SK-N-SH treated with all-trans-retinoic acid at 6 μM for 48 hours (cell line): Measurements from ENCODE around the gene ST6GALNAC4.

Source experiments
- ATAC-seq: fragments of 200-7000 bp; cut with Tn5 transposase; 3 replicates; pipeline ENCODE4 v1.9.1; 2020; ENCODE audit warnings: mild to moderate bottlenecking, moderate library complexity
- ARNTL ChIP-seq: fragments of 450-650 bp; formaldehyde crosslinking; IDR thresholded peaks from 2 replicates; pipeline ENCODE4 v1.5.0; 2020; ENCODE audit warnings: low read depth, mild to moderate bottlenecking, moderate library complexity, borderline replicate concordance
- BACH2 ChIP-seq: fragments of 250-450 bp; sonication (Bioruptor Pico); IDR thresholded peaks from 2 replicates; pipeline ENCODE4 v1.9.0; 2021; ENCODE audit warnings: mild to moderate bottlenecking, borderline replicate concordance
- CREB5 ChIP-seq: fragments of 250-450 bp; sonication (Bioruptor Pico); IDR thresholded peaks from 2 replicates; pipeline ENCODE4 v1.5.1; 2020; ENCODE audit warnings: low read depth, mild to moderate bottlenecking, moderate library complexity
- CSDC2 ChIP-seq: fragments of 250-450 bp; sonication (Bioruptor Pico); IDR thresholded peaks from 2 replicates; pipeline ENCODE4 v1.5.0; 2020; ENCODE audit warnings: mild to moderate bottlenecking, moderate library complexity
- CSRNP3 ChIP-seq: fragments of 250-450 bp; sonication (Bioruptor Pico); IDR thresholded peaks from 2 replicates; pipeline ENCODE4 v1.5.1; 2021; ENCODE audit warnings: mild to moderate bottlenecking, moderate library complexity
- ESRRG ChIP-seq: fragments of 250-450 bp; sonication (Bioruptor Pico); IDR thresholded peaks from 2 replicates; pipeline ENCODE4 v1.6.1; 2021; ENCODE audit warnings: mild to moderate bottlenecking
- GLIS3 ChIP-seq: fragments of 250-450 bp; sonication (Bioruptor Pico); IDR thresholded peaks from 2 replicates; pipeline ENCODE4 v1.5.0; 2020; ENCODE audit warnings: mild to moderate bottlenecking, moderate library complexity
- ISL1 ChIP-seq: fragments of 250-450 bp; sonication (Bioruptor Pico); IDR thresholded peaks from 2 replicates; pipeline ENCODE4 v2.1.2; 2022; ENCODE audit warnings: mild to moderate bottlenecking, moderate library complexity
- OSR1 ChIP-seq: fragments of 250-450 bp; sonication (Bioruptor Pico); IDR thresholded peaks from 2 replicates; pipeline ENCODE4 v1.8.0; 2022; ENCODE audit warnings: moderate library complexity, mild to moderate bottlenecking, inconsistent platforms
- PATZ1 ChIP-seq: fragments of 250-450 bp; sonication (Bioruptor Pico); IDR thresholded peaks from 2 replicates; pipeline ENCODE4 v1.8.0; 2020; ENCODE audit warnings: mild to moderate bottlenecking, moderate library complexity, borderline replicate concordance
- POU6F1 ChIP-seq: fragments of 250-450 bp; sonication (Bioruptor Pico); IDR thresholded peaks from 2 replicates; pipeline ENCODE4 v1.8.0; 2021; ENCODE audit warnings: low read depth, mild to moderate bottlenecking, moderate library complexity, borderline replicate concordance
- PPARA ChIP-seq: fragments of 250-450 bp; sonication (Bioruptor Pico); IDR thresholded peaks from 2 replicates; pipeline ENCODE4 v1.5.0; 2020; ENCODE audit warnings: mild to moderate bottlenecking, borderline replicate concordance
- RARB ChIP-seq: fragments of 250-450 bp; sonication (Bioruptor Pico); IDR thresholded peaks from 2 replicates; pipeline ENCODE4 v1.8.0; 2021; ENCODE audit warnings: mild to moderate bottlenecking, moderate library complexity
- SNAI2 ChIP-seq: fragments of 250-450 bp; sonication (Bioruptor Pico); IDR thresholded peaks from 2 replicates; pipeline ENCODE4 v1.5.0; 2020; ENCODE audit warnings: mild to moderate bottlenecking, moderate library complexity
- TOX ChIP-seq: fragments of 250-450 bp; sonication (Bioruptor Pico); IDR thresholded peaks from 2 replicates; pipeline ENCODE4 v1.8.0; 2021; ENCODE audit warnings: mild to moderate bottlenecking, moderate library complexity, borderline replicate concordance
- ZC3H10 ChIP-seq: fragments of 250-450 bp; sonication (Bioruptor Pico); IDR thresholded peaks from 2 replicates; pipeline ENCODE4 v1.5.1; 2021; ENCODE audit warnings: mild to moderate bottlenecking, moderate library complexity
- ZFP3 ChIP-seq: fragments of 250-450 bp; sonication (Bioruptor Pico); IDR thresholded peaks from 2 replicates; pipeline ENCODE4 v1.5.0; 2020; ENCODE audit warnings: mild to moderate bottlenecking, moderate library complexity
- ZNF70 ChIP-seq: fragments of 450-650 bp; formaldehyde crosslinking; IDR thresholded peaks from 2 replicates; pipeline ENCODE4 v1.5.0; 2020; ENCODE audit warnings: mild to moderate bottlenecking, moderate library complexity
- ZNF8 ChIP-seq: fragments of 450-650 bp; formaldehyde crosslinking; IDR thresholded peaks from 2 replicates; pipeline ENCODE4 v1.5.0; 2020; ENCODE audit warnings: mild to moderate bottlenecking, moderate library complexity
- TF ChIP-seq, protein P1 (sequence below): fragments of 250-450 bp; sonication (Bioruptor Pico); IDR thresholded peaks from 2 replicates; pipeline ENCODE4 v1.5.0; 2020; ENCODE audit warnings: mild to moderate bottlenecking, moderate library complexity

The ST6GALNAC4 gene

DNA sequence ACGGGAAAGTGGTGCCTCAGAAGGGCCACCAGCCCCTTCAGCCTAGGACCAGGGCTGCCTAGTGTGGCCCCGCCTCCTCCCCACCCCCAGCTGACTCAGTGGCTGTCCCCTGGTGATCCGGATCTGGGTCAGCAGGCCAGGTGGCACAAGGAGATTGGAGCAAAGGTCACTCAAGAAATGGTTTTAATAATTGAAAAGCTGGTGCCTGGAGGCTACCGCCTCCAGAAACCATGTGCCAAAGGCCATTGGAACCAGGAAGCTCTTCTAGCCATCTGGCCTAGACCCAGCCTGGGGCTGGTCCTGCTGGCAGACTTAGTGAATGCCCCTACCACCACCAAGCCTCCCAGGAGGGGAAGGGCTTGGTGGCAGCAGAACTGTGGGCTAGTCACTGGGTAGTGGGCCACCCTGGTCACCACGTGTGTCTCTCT is 1.5 kb downstream of the ST6GALNAC4 start:
- TF ChIP-seq ZC3H10 (CRISPR knock-in tag) = no peak
- TF ChIP-seq SNAI2 = no peak
- TF ChIP-seq, protein P1, sequence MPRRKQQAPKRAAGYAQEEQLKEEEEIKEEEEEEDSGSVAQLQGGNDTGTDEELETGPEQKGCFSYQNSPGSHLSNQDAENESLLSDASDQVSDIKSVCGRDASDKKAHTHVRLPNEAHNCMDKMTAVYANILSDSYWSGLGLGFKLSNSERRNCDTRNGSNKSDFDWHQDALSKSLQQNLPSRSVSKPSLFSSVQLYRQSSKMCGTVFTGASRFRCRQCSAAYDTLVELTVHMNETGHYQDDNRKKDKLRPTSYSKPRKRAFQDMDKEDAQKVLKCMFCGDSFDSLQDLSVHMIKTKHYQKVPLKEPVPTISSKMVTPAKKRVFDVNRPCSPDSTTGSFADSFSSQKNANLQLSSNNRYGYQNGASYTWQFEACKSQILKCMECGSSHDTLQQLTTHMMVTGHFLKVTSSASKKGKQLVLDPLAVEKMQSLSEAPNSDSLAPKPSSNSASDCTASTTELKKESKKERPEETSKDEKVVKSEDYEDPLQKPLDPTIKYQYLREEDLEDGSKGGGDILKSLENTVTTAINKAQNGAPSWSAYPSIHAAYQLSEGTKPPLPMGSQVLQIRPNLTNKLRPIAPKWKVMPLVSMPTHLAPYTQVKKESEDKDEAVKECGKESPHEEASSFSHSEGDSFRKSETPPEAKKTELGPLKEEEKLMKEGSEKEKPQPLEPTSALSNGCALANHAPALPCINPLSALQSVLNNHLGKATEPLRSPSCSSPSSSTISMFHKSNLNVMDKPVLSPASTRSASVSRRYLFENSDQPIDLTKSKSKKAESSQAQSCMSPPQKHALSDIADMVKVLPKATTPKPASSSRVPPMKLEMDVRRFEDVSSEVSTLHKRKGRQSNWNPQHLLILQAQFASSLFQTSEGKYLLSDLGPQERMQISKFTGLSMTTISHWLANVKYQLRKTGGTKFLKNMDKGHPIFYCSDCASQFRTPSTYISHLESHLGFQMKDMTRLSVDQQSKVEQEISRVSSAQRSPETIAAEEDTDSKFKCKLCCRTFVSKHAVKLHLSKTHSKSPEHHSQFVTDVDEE (CRISPR knock-in tag) = no peak
- no peak for TF ChIP-seq ARNTL (CRISPR knock-in tag)
- no peak for TF ChIP-seq PPARA (CRISPR knock-in tag)
- TF ChIP-seq ZNF70 (CRISPR knock-in tag) = no peak
- no peak for TF ChIP-seq TOX
- no peak for TF ChIP-seq POU6F1 (CRISPR knock-in tag)
- TF ChIP-seq ZFP3 (CRISPR knock-in tag) = no peak
- no peak for ATAC-seq

DNA sequence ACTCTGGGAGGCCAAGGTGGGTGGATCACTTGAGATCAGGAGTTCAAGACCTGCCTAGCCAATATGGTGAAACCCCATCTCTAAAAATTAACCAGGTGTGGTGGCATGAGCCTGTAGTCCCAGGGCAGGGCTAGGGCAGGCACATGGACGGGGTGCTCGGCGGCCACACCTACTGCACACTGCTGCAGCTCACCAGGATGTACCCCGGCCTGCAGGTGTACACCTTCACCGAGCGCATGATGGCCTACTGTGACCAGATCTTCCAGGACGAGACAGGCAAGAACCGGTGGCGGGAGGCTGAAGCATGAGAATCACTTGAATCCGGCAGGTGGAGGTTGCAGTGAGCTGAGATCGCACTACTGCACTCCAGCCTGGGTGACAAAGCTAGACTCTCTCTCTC is 3.2 kb downstream of the ST6GALNAC4 start:
- TF ChIP-seq ESRRG (CRISPR knock-in tag) = no peak
- TF ChIP-seq, protein P1 (CRISPR knock-in tag) = no peak
- ATAC-seq = no peak

DNA sequence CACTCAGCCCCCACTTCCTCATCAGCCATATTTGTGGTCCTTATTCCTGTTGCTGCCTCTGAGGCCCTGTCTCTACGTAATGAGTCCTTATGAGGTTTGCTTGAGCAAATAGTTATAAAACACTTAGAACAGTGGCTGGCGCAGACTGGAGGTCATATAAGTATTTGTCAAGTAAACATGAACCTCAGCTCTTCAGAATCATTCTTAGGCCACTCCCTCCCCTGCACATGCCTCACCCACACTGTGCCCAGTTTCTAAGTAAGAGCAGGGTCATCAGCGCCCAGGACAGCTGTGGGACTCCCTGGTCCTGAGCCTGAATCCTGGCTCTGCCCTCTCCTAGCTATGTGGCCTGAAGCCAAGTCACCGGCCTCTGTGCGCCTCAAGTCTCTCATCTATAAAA is 4.0 kb downstream of the ST6GALNAC4 start:
- TF ChIP-seq ISL1 (CRISPR knock-in tag) = no peak
- TF ChIP-seq ZC3H10 (CRISPR knock-in tag) = no peak
- no peak for TF ChIP-seq CREB5 (CRISPR knock-in tag)
- TF ChIP-seq, protein P1 (CRISPR knock-in tag) = no peak
- TF ChIP-seq ZNF70 (CRISPR knock-in tag) = no peak
- no peak for TF ChIP-seq BACH2 (CRISPR knock-in tag)
- no peak for TF ChIP-seq GLIS3 (CRISPR knock-in tag)
- no peak for TF ChIP-seq CSRNP3 (CRISPR knock-in tag)
- TF ChIP-seq ZFP3 (CRISPR knock-in tag) = no peak
- TF ChIP-seq ARNTL (CRISPR knock-in tag) = no peak
- TF ChIP-seq CSDC2 (CRISPR knock-in tag) = no peak
- TF ChIP-seq OSR1 (CRISPR knock-in tag) = no peak
- no peak for TF ChIP-seq ESRRG (CRISPR knock-in tag)
- TF ChIP-seq RARB = no peak
- TF ChIP-seq POU6F1 (CRISPR knock-in tag) = no peak
- no peak for TF ChIP-seq PATZ1 (CRISPR knock-in tag)
- TF ChIP-seq ZNF8 (CRISPR knock-in tag) = no peak
- TF ChIP-seq TOX = no peak
- no peak for ATAC-seq
